CD4-positive, CD25-positive, alpha-beta regulatory T cell (primary cell): ENCODE results near the gene SPATA24. TPM values are rescaled to one million over a fixed set of nuclear protein-coding genes. Genes with fewer than 3 reads are reported as not detected.
"Not testable (repeated sequence)": the region's sequence is repeated elsewhere in the genome, so short reads cannot be mapped to it uniquely, and the experiment has no call there.

ENCODE experiments used
- ATAC-seq, 2 donors: fragments of 150-1000 bp; cut with Tn5 transposase; one replicate each; pipeline ENCODE4 v1.10.0; 2021; ENCODE audit warnings: low read depth in 2 of 2, moderate number of reproducible peaks in 2 of 2, moderate library complexity in 1 of 2
- DNase-seq, 3 donors: peaks; one replicate each; pipeline versions ENCODE4 v3.0.0 to v3.0.0-alpha.2; 2012 to 2022; ENCODE audit warnings: mixed read lengths in 1 of 3
- H3K27ac ChIP-seq: one replicate; pipeline ENCODE4 v1.7.0; 2013; ENCODE audit warnings: mild to moderate bottlenecking, low read length; ENCODE audit not compliant: insufficient read depth, poor library complexity, severe bottlenecking
- H3K27me3 ChIP-seq: one replicate; pipeline ENCODE4 v1.7.0; 2013; ENCODE audit warnings: low read length; ENCODE audit not compliant: control insufficient read depth, insufficient read depth
- H3K36me3 ChIP-seq: one replicate; pipeline ENCODE4 v1.7.0; 2013; ENCODE audit warnings: mild to moderate bottlenecking, low read length, moderate library complexity; ENCODE audit not compliant: control insufficient read depth, insufficient read depth
- H3K4me1 ChIP-seq: 2 replicates; pipeline ENCODE4 v1.7.0; 2013; ENCODE audit warnings: mild to moderate bottlenecking, low read length; ENCODE audit not compliant: insufficient read depth, control insufficient read depth, poor library complexity, severe bottlenecking
- H3K4me3 ChIP-seq: one replicate; pipeline ENCODE4 v1.7.0; 2013; ENCODE audit warnings: low read depth, mild to moderate bottlenecking, low read length, moderate library complexity
- H3K9me3 ChIP-seq, 2 experiments: 1 replicate in 1 of 2; 2 replicates in 1 of 2; pipeline ENCODE4 v1.7.0; 2013; ENCODE audit warnings: low read length in 2 of 2, mild to moderate bottlenecking in 1 of 2, moderate library complexity in 1 of 2; ENCODE audit not compliant: control insufficient read depth in 2 of 2
- H3K27ac Mint-ChIP-seq, 3 donors: one replicate each; pipeline ENCODE4 v1.8.0; 2020 to 2022; ENCODE audit warnings: mild to moderate bottlenecking in 3 of 3, mixed read lengths in 3 of 3, moderate library complexity in 2 of 3
- H3K27me3 Mint-ChIP-seq: one replicate; pipeline ENCODE4 v1.8.0; 2022; ENCODE audit warnings: mild to moderate bottlenecking, mixed read lengths
- H3K36me3 Mint-ChIP-seq: one replicate; pipeline ENCODE4 v1.8.0; 2020; ENCODE audit warnings: mixed read lengths
- H3K4me1 Mint-ChIP-seq, 4 donors: one replicate each; pipeline ENCODE4 v1.8.0; 2020 to 2022; ENCODE audit warnings: mixed read lengths in 4 of 4, mild to moderate bottlenecking in 1 of 4
- H3K4me3 Mint-ChIP-seq, 4 donors: one replicate each; pipeline ENCODE4 v1.8.0; 2020 to 2022; ENCODE audit warnings: mild to moderate bottlenecking in 4 of 4, mixed read lengths in 4 of 4, moderate library complexity in 3 of 4
- H3K9me3 Mint-ChIP-seq, 7 donors: one replicate each; pipeline ENCODE4 v1.8.0; 2020 to 2022; ENCODE audit warnings: mixed read lengths in 7 of 7, mild to moderate bottlenecking in 3 of 7, moderate library complexity in 2 of 7
- polyA plus RNA-seq, 4 donors: library from polyadenylated mRNA; unstranded; fragments of 300-500 nt; fragmentation: Illumina TruSeq; gene quantifications; one replicate each; pipeline ENCODE4 v1.2.3, GENCODE V29; 2021
- total RNA-seq: library from RNA; stranded (reverse); gene quantifications from one replicate; pipeline ENCODE4 v1.2.3, GENCODE V29; 2022

SPATA24 gene
- total and polyA plus RNA-seq, 5 donors from 2014 or later: 4.4 to 6.8 (median 5.5) TPM

DNA sequence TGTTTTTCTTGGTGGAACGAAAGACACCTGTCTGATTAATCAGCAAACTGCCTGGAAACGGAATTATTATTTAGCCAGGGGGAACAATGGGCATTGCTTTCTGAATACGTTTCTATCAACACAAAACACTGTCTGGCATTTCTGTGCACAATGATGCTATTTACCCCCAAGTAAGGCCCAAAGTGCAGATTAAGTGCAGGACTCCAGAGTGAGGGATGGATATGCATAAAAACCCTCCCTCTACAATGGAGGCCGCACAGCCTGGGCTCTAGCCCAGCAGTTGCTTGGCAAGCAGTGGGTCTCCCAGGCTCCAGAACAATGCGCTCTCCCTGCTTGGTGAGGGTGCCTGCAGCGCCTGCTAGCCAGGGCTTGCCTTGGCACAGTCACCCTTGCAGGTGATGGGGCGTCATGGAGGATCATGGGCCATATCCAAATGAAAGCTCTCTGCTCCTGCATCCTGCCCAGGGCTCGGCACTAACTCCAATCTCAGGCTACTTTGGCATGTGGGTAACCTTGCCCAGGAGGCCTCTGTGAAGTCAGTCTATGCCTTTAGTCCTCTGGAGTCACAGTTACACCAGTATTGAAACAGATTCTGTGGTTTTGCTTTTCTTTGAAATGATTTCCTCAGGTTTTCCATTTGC is 11.5 kb upstream of the SPATA24 start:
- H3K4me3 Mint-ChIP-seq: peak overlapping the region in 3 of 4 donors; percentile 36 to 49 (median 45)
- ATAC-seq (peak in 1 of 2 donors; percentile 24), DNase-seq (peak in 1 of 3 donors; percentile 77)

DNA sequence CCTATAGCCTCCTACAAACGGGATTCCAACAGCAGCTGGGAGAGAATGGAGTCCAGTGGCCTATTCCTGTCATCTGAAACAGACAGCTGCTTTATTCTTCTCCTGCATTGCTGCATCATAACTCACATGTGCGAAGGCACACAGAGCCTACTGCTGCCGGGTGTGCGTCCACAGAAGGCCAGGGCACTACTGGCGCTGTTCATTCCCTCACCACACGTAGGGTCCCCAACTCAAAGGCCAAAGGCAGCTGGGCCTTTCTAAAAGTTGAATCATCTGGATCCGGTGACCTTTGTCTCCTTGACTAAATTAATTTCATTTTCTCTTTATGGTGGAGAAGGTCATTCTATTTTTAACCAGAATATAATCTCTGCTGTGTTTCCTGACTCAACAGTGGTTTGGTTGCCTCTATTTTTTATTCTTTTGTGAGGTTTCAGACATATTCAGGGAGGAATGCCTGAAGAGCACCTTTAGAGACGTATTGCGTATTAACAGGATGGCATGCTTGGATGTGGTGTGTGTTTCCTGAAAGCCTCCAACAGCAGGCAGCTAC is 10.8 kb upstream of the SPATA24 start:
- no peaks in the 10 kb centered on the region for H3K9me3 ChIP-seq
- H3K27me3 ChIP-seq: no peaks in the 10 kb centered on the region
- Mint-ChIP-seq H3K36me3 (peaks cover 14% of the 10 kb centered on the region), H3K4me3 (peak overlapping the region; percentile 36 to 49 (median 44)), H3K9me3 (no peaks in the 10 kb centered on the region), H3K4me1 (peaks cover 22 to 36% (median 32%) of the 10 kb centered on the region in 4 donors), H3K27ac (peak overlapping the region; percentile 64 to 88 (median 86)), H3K27me3 (no peaks in the 10 kb centered on the region)
- H3K36me3 ChIP-seq: peaks cover 4% of the 10 kb centered on the region
- DNase-seq (peak in 2 of 3 donors; percentile 24 to 52), ATAC-seq (peak; percentile 19 to 23)
- peak overlapping the region; percentile 59 for H3K4me3 ChIP-seq
- peak overlapping the region; percentile 55 for H3K27ac ChIP-seq
- peaks cover 30% of the 10 kb centered on the region for H3K4me1 ChIP-seq

More for the DNA sequence above, 11.5 kb upstream of the SPATA24 start:
- peak overlapping the region; percentile 64 to 88 (median 86) for H3K27ac Mint-ChIP-seq
- peaks cover 7% of the 10 kb centered on the region for H3K36me3 ChIP-seq
- no peaks in the 10 kb centered on the region for H3K27me3 ChIP-seq
- H3K4me1 Mint-ChIP-seq: peaks cover 22 to 36% (median 32%) of the 10 kb centered on the region in 4 donors
- no peaks in the 10 kb centered on the region for H3K9me3 ChIP-seq
- H3K36me3 Mint-ChIP-seq: peaks cover 18% of the 10 kb centered on the region
- peak overlapping the region; percentile 55 for H3K27ac ChIP-seq
- H3K9me3 Mint-ChIP-seq: no peaks in the 10 kb centered on the region
- H3K4me3 ChIP-seq: peak overlapping the region; percentile 59
- H3K4me1 ChIP-seq: peaks cover 30% of the 10 kb centered on the region
- no peaks in the 10 kb centered on the region for H3K27me3 Mint-ChIP-seq

DNA sequence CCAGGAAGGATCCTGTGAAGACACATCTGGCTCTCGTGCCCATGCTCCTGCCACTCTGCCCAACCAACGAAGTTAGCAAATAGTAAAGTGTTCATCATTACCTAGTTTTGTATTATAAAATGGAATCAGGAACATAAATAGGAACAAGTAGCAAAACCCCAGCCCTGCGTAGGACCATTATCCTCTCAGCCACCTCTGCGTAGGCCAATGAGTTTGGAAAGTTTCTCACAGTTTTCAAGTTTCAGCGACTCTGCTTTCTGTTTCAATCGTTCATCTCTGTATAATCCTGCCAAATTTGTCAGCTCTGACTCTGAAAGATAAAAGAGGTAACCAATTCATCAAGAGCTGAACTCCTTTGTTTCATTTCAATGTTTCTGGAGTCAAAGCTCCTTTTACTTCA is 10.1 kb upstream of the SPATA24 start:
- Histone ChIP-seq H3K9me3 (no peaks in the 10 kb centered on the region), H3K4me3 (peak overlapping the region; percentile 59), H3K4me1 (peaks cover 30% of the 10 kb centered on the region), H3K36me3 (no peaks in the 10 kb centered on the region), H3K27me3 (no peaks in the 10 kb centered on the region), H3K27ac (peak overlapping the region; percentile 55)
- Mint-ChIP-seq H3K27me3 (no peaks in the 10 kb centered on the region), H3K36me3 (peaks cover 13% of the 10 kb centered on the region), H3K4me1 (peaks cover 22 to 36% (median 32%) of the 10 kb centered on the region in 4 donors), H3K4me3 (peak overlapping the region; percentile 0 to 62 (median 28)), H3K9me3 (no peaks in the 10 kb centered on the region), H3K27ac (peak overlapping the region; percentile 64 to 88 (median 86))
- no peak for ATAC-seq
- DNase-seq: peak in 1 of 3 donors; percentile 59

DNA sequence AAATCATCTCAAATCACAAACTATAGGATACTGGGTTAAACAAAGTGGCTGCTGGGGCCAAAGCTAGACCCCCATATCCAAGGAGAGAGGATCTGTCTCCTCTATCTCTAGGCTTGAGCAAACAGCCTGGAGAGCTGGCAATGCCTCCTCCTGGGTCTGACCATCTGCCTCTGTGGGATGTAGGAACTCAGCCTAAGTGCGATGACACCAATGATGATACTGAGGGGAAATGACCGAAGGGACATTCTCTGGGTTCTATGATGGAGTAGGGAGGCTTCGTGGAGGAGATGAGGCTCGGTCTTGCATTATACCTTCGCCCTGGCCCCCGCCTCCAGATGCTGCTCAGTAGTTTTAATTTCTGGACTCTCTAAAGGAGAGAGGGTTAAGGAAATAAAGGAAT is 9.3 kb upstream of the SPATA24 start:
- H3K4me3 Mint-ChIP-seq: peak overlapping the region in 2 of 4 donors; percentile 36 to 53
- no peak overlapping the region for H3K27ac ChIP-seq
- no peak for ATAC-seq
- H3K4me1 ChIP-seq: peaks cover 30% of the 10 kb centered on the region
- no peaks in the 10 kb centered on the region for H3K36me3 ChIP-seq
- peak overlapping the region in 1 of 3 donors; percentile 64 for H3K27ac Mint-ChIP-seq
- H3K4me3 ChIP-seq: no peak overlapping the region
- H3K9me3 Mint-ChIP-seq: no peaks in the 10 kb centered on the region
- H3K9me3 ChIP-seq: no peaks in the 10 kb centered on the region
- H3K36me3 Mint-ChIP-seq: peaks cover 5% of the 10 kb centered on the region
- DNase-seq: no peak
- peaks cover 22 to 36% (median 32%) of the 10 kb centered on the region in 4 donors for H3K4me1 Mint-ChIP-seq
- no peaks in the 10 kb centered on the region for H3K27me3 ChIP-seq
- no peaks in the 10 kb centered on the region for H3K27me3 Mint-ChIP-seq

DNA sequence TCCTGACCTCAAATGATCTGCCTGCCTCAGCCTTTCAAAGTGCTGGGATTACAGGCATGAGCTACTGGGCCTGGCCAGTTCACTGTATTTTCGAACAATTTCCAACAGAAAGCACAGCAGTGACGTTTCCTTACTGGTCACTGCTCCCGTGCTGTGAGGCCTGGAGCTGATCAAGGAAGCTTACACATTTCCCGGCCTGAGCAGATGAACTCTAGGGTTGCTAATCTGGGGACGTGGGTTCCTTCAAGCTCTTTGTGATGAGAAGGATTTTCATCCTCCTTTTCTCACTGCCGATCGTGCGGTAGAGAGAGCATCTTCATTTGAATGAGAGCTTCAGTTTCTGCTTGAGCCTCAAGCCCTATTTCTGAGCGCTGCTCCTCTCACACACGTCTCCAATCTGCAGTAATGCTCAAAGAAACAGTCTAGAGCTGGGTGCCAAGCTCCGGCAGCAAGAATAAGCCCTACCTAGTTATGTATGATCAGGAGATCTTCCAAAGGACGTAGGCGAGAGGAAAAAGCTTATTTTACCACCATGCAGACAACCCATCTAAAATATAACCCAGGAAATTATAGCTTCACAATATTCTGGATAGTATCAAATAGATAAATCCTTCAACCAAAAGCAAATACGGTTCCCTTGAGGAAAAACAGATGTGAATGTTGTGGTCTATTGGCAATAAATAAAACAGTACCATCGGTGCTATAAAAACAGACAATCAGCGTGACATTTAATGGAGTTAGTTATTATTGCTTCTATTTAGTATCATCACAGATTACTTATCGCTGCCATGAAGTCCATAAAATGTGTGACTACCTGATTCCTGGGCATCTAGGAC is 7.3 kb upstream of the SPATA24 start:
- no peaks in the 10 kb centered on the region for H3K9me3 Mint-ChIP-seq
- peak overlapping the region in 1 of 3 donors; percentile 42 for H3K27ac Mint-ChIP-seq
- Histone ChIP-seq H3K27ac (no peak overlapping the region), H3K9me3 (no peaks in the 10 kb centered on the region), H3K4me3 (no peak overlapping the region), H3K36me3 (no peaks in the 10 kb centered on the region), H3K27me3 (no peaks in the 10 kb centered on the region), H3K4me1 (peaks cover 26% of the 10 kb centered on the region)
- H3K36me3 Mint-ChIP-seq: peaks cover 5% of the 10 kb centered on the region
- H3K27me3 Mint-ChIP-seq: no peaks in the 10 kb centered on the region
- DNase-seq (no peak), ATAC-seq (no peak)
- H3K4me1 Mint-ChIP-seq: peaks cover 30 to 38% (median 36%) of the 10 kb centered on the region in 4 donors
- no peak overlapping the region for H3K4me3 Mint-ChIP-seq

DNA sequence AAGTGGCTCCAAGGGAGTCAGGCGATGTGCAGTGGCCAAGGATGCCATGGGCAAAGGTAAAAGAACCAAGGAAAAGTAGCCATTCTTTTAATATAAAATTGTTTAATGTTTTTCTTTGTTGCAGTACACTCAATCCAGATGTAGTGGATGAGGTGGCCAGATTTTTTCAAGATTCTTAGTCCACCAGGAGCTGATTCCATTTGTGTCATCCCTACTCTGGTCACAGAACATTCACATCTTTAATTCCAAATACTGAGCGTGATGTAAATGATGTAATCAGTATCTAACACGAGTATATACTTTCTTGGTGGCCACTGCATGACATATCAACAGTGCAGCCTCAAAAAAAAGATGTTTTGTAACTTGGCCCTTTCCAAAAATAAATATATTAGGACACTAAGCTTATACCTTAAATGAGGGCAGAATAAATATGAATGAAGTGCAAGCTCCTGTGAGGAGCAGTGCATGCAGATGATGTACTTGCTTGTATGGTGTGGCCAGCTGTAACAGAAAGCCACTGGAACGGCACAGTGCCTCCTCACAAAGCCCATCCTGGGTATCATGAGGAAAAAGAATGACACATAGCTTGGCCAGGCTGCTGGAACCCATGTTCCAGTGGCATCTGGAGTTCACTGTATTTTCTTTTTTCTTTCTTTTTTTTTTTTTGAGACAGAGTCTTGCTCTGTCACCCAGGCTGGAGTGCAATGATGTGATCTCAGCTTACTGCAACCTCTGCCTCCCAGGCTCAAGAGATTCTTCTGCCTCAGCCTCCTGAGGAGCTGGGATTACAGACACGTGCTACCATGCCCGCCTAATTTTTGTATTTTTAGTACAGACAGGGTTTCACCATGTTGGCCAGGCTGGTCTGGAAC is 6.5 kb upstream of the SPATA24 start:
- Mint-ChIP-seq H3K9me3 (no peaks in the 10 kb centered on the region), H3K36me3 (peaks cover 5% of the 10 kb centered on the region), H3K4me1 (peaks cover 28 to 31% (median 30%) of the 10 kb centered on the region in 4 donors), H3K27me3 (no peaks in the 10 kb centered on the region), H3K27ac (no peak overlapping the region), H3K4me3 (peak overlapping the region in 1 of 4 donors; percentile 38)
- ATAC-seq (no peak), DNase-seq (no peak)
- H3K4me3 ChIP-seq: no peak overlapping the region
- no peaks in the 10 kb centered on the region for H3K36me3 ChIP-seq
- no peak overlapping the region for H3K27ac ChIP-seq
- peaks cover 18% of the 10 kb centered on the region for H3K4me1 ChIP-seq
- no peaks in the 10 kb centered on the region for H3K9me3 ChIP-seq
- no peaks in the 10 kb centered on the region for H3K27me3 ChIP-seq

DNA sequence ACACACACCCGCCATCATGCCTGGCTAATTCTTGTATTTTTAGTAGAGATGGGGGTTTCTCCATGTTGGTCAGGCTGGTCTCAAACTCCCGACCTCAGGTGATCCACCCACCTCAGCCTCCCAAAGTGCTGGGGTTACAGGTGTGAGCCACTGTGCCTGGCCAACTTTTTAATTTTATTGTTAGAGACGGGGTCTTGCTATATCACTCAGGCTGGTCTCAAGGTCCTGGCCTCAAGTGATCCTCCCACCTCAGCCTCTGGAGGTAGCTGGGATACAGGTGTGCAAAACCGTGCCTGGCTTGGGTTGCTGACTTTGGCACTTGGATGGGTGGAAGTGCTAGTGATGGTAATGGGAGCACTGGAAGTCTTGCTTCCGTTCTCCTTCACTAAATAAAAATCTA is 5.2 kb upstream of the SPATA24 start:
- H3K4me3 ChIP-seq, H3K9me3 Mint-ChIP-seq, H3K27me3 ChIP-seq, H3K27ac ChIP-seq, H3K36me3 ChIP-seq, ATAC-seq, DNase-seq, H3K27me3 Mint-ChIP-seq, H3K4me3 Mint-ChIP-seq, H3K36me3 Mint-ChIP-seq, H3K9me3 ChIP-seq, H3K27ac Mint-ChIP-seq: not testable (repeated sequence)
- peaks cover 13% of the 10 kb centered on the region for H3K4me1 ChIP-seq
- peaks cover 22 to 27% (median 25%) of the 10 kb centered on the region in 4 donors for H3K4me1 Mint-ChIP-seq
